ENCODE measurements around the gene ARSB.
A peak's percentile ranks its signal among the peaks of the same experiment; 100 is the strongest.

ARSB gene

GRCh38 chr5:78964889-78965288 is 20.2 kb downstream of the ARSB start:
- TF ChIP-seq POLR2AphosphoS5 (IDR thresholded peaks at IDR 0.05; ENCODE audit: low read depth): no peak
- TF ChIP-seq CTCF (IDR thresholded peaks at IDR 0.05; ENCODE audit: insufficient read depth, low read length): no peak
- TF ChIP-seq GABPA (IDR thresholded peaks at IDR 0.05; ENCODE audit: low read depth): no peak
- no peak for TF ChIP-seq SPI1 (IDR thresholded peaks at IDR 0.05; ENCODE audit: borderline replicate concordance, low read depth)
- Histone ChIP-seq H3K4me3 (replicated peaks; ENCODE audit: insufficient read depth, low read length) (no peak overlapping the region), H3K27ac (replicated peaks) (no peak overlapping the region), H3K27me3 (ENCODE audit: insufficient read depth, poor library complexity, severe bottlenecking) (no peaks in the 10 kb centered on the region)
- peak in 1 of 2 experiments; percentile 33 for DNase-seq (ENCODE audit: low read depth in 1 of 2, low spot score in 1 of 2)

GRCh38 chr5:78961743-78962142 is 23.4 kb downstream of the ARSB start:
- H3K4me3 ChIP-seq (replicated peaks; ENCODE audit: insufficient read depth, low read length): no peak overlapping the region
- TF ChIP-seq REST (IDR thresholded peaks at IDR 0.05; ENCODE audit: insufficient replicate concordance, low read depth): no peak
- TF ChIP-seq GABPA (IDR thresholded peaks at IDR 0.05; ENCODE audit: low read depth): no peak
- H3K27me3 ChIP-seq (ENCODE audit: insufficient read depth, poor library complexity, severe bottlenecking): no peaks in the 10 kb centered on the region
- no peak overlapping the region for H3K27ac ChIP-seq (replicated peaks)
- DNase-seq (ENCODE audit: low read depth in 1 of 2, low spot score in 1 of 2): no peak

- TF ChIP-seq GABPA (IDR thresholded peaks at IDR 0.05; ENCODE audit: low read depth): no peak
- TF ChIP-seq SPI1 (IDR thresholded peaks at IDR 0.05; ENCODE audit: borderline replicate concordance, low read depth): no peak
- TF ChIP-seq CTCF (IDR thresholded peaks at IDR 0.05; ENCODE audit: insufficient read depth, low read length): no peak
- TF ChIP-seq POLR2AphosphoS5 (IDR thresholded peaks at IDR 0.05; ENCODE audit: low read depth): no peak
- TF ChIP-seq REST (IDR thresholded peaks at IDR 0.05; ENCODE audit: insufficient replicate concordance, low read depth): no peak
- H3K4me3 ChIP-seq (replicated peaks; ENCODE audit: insufficient read depth, low read length): no peak overlapping the region
- no peak for DNase-seq (ENCODE audit: low read depth in 1 of 2, low spot score in 1 of 2)
- no peaks in the 10 kb centered on the region for H3K27me3 ChIP-seq (ENCODE audit: insufficient read depth, poor library complexity, severe bottlenecking)
- no peak overlapping the region for H3K27ac ChIP-seq (replicated peaks)
Measured at GRCh38 chr5:78959767-78960166, 25.3 kb downstream of the ARSB start.

GRCh38 chr5:78958672-78959445 is 26.3 kb downstream of the ARSB start:
- no peak overlapping the region for H3K27ac ChIP-seq (replicated peaks)
- no peaks in the 10 kb centered on the region for H3K27me3 ChIP-seq (ENCODE audit: insufficient read depth, poor library complexity, severe bottlenecking)
- no peak overlapping the region for H3K4me3 ChIP-seq (replicated peaks; ENCODE audit: insufficient read depth, low read length)
- TF ChIP-seq GABPA (IDR thresholded peaks at IDR 0.05; ENCODE audit: low read depth) (no peak), CTCF (IDR thresholded peaks at IDR 0.05; ENCODE audit: insufficient read depth, low read length) (no peak), SPI1 (IDR thresholded peaks at IDR 0.05; ENCODE audit: borderline replicate concordance, low read depth) (no peak), POLR2AphosphoS5 (IDR thresholded peaks at IDR 0.05; ENCODE audit: low read depth) (no peak)
- DNase-seq (ENCODE audit: low read depth in 1 of 2, low spot score in 1 of 2): peak in 1 of 2 experiments; percentile 24
